ENCODE results near the gene POLR2J2.
"Not testable (repeated sequence)": the region's sequence is repeated elsewhere in the genome, so short reads cannot be mapped to it uniquely, and the experiment has no call there.

GRCh38 chr7:102713011-102713690 is 41.7 kb upstream of the POLR2J2 start:
- not testable (repeated sequence) for TF ChIP-seq CTCF, MYC, MAX (IDR thresholded peaks at IDR 0.05; ENCODE audit: low read depth, low read length)
